GM18867 (cell line): ENCODE measurements around the gene EIF5A.

Experiments
- ATAC-seq: cut with Tn5 transposase; IDR thresholded peaks from one replicate; pipeline ENCODE4 v1.9.1; 2021; ENCODE audit warnings: mild to moderate bottlenecking, moderate library complexity; ENCODE audit not compliant: unreplicated experiment

The EIF5A gene

GRCh38 chr17:7312432-7313087, 5.1 kb downstream of the EIF5A start:
- ATAC-seq: no peak

- no peak for ATAC-seq
These were observed 5.9 kb downstream of the EIF5A start for GRCh38 chr17:7313088-7313889.

- ATAC-seq: no peak
These were observed 6.7 kb downstream of the EIF5A start for GRCh38 chr17:7313890-7314718.

GRCh38 chr17:7314719-7315569, 7.5 kb downstream of the EIF5A start, which contains the start of gene GPS2:
GPS2 (minus strand) TSS chr17:7315360; CDS start chr17:7315052, 308 bp downstream.
- peak; percentile 74 for ATAC-seq

- ATAC-seq: no peak
These were observed 8.3 kb downstream of the EIF5A start for GRCh38 chr17:7315570-7316235.

GRCh38 chr17:7317161-7317803, 9.9 kb downstream of the EIF5A start:
- no peak for ATAC-seq

- no peak for ATAC-seq
These were observed 10.9 kb downstream of the EIF5A start for GRCh38 chr17:7318121-7318860.

- ATAC-seq: no peak
These were observed 14.0 kb downstream of the EIF5A start for GRCh38 chr17:7321466-7321865.

- no peak for ATAC-seq
These were observed 15.2 kb downstream of the EIF5A start for GRCh38 chr17:7322520-7323194.

GRCh38 chr17:7323731-7324437, 16.5 kb downstream of the EIF5A start:
- no peak for ATAC-seq

- no peak for ATAC-seq
These were observed 17.0 kb downstream of the EIF5A start for GRCh38 chr17:7324438-7324779.

GRCh38 chr17:7325031-7325528, 17.7 kb downstream of the EIF5A start:
- no peak for ATAC-seq

GRCh38 chr17:7326186-7326585, 18.8 kb downstream of the EIF5A start:
- no peak for ATAC-seq

GRCh38 chr17:7327056-7327455, 19.6 kb downstream of the EIF5A start:
- no peak for ATAC-seq

- no peak for ATAC-seq
These were observed 20.1 kb downstream of the EIF5A start for GRCh38 chr17:7327501-7327900.

GRCh38 chr17:7328009-7328408, 20.6 kb downstream of the EIF5A start:
- no peak for ATAC-seq

GRCh38 chr17:7328840-7329373, 21.5 kb downstream of the EIF5A start, which contains the start of gene NEURL4:
NEURL4 (minus strand) TSS chr17:7329335; CDS start chr17:7329312, 23 bp downstream.
- peak; percentile 1 for ATAC-seq
